Vagina (tissue), 2 donors: ENCODE results near the gene NHERF1. TPM values are rescaled to one million over a fixed set of nuclear protein-coding genes. Genes with fewer than 3 reads are reported as not detected.

Experiments
- DNase-seq, 2 donors: peaks; one replicate each; pipeline ENCODE4 v3.0.0-alpha.2; 2017; ENCODE audit errors: extremely low spot score in 2 of 2
- H3K27ac ChIP-seq: fragments of 200-600 bp; sonication (generic); one replicate; pipeline ENCODE4 v1.5.1; 2019
- H3K27me3 ChIP-seq: fragments of 200-600 bp; sonication (generic); one replicate; pipeline ENCODE4 v1.5.1; 2019
- H3K36me3 ChIP-seq, 2 donors: fragments of 200-600 bp; sonication (generic); one replicate each; pipeline ENCODE4 v1.5.1; 2017 to 2019
- H3K4me1 ChIP-seq: fragments of 200-600 bp; sonication (generic); one replicate; pipeline ENCODE4 v1.5.1; 2019
- H3K4me3 ChIP-seq, 2 donors: fragments of 200-600 bp; sonication (generic); 1 replicate in 1 of 2; 2 replicates in 1 of 2; pipeline ENCODE4 v1.5.1; 2016 to 2019
- H3K9me3 ChIP-seq: fragments of 200-600 bp; sonication (generic); one replicate; pipeline ENCODE4 v1.5.1; 2019
- CTCF ChIP-seq, 3 experiments: fragments of 450-650 bp in 2 of 3; fragments of 200-600 bp in 1 of 3; sonication (generic) in 1 of 3; IDR thresholded peaks; one replicate each; pipeline ENCODE4 v1.5.1; 2017 to 2019; ENCODE audit warnings: antibody characterized with exemption in 3 of 3, mild to moderate bottlenecking in 2 of 3, moderate library complexity in 2 of 3
- POLR2A ChIP-seq, 2 donors: fragments of 450-650 bp; IDR thresholded peaks; one replicate each; pipeline ENCODE4 v1.6.1; 2017; ENCODE audit warnings: antibody characterized with exemption in 2 of 2, mild to moderate bottlenecking in 2 of 2, moderate library complexity in 2 of 2
- POLR2AphosphoS5 ChIP-seq, 2 donors: sonication (generic); formaldehyde crosslinking; IDR thresholded peaks; one replicate each; pipeline ENCODE4 v1.9.0; 2017; ENCODE audit warnings: antibody characterized with exemption in 2 of 2, mild to moderate bottlenecking in 2 of 2, low read depth in 1 of 2; ENCODE audit not compliant: insufficient read depth in 1 of 2
- intact Hi-C: fragments of 100-400 bp; cut with DNase I; formaldehyde crosslinking; loops from one replicate; pipeline ENCODE4 v1.15.1; 2023
- total RNA-seq: library from RNA; depleted of rRNA; stranded (reverse); fragments of >200 nt; gene quantifications from one replicate; pipeline ENCODE4 v1.2.3, GENCODE V29; 2016

The NHERF1 gene
- total RNA-seq, 1 donor from 2014 or later, result 57.2 TPM

- peaks cover 0 to 11% of the 10 kb centered on the region in 2 donors for H3K36me3 ChIP-seq
- no peak overlapping the region for H3K4me3 ChIP-seq
- H3K9me3 ChIP-seq, result no peaks in the 10 kb centered on the region
- no peak for DNase-seq
- no peak for TF ChIP-seq POLR2A (IDR thresholded peaks at IDR 0.05)
- no peak for TF ChIP-seq POLR2AphosphoS5 (IDR thresholded peaks at IDR 0.05; ENCODE audit: insufficient read depth in 1 of 2, low read depth in 1 of 2)
- TF ChIP-seq CTCF (IDR thresholded peaks at IDR 0.05), result no peak
- H3K27ac ChIP-seq, result no peak overlapping the region
- H3K27me3 ChIP-seq, result no peaks in the 10 kb centered on the region
- no peaks in the 10 kb centered on the region for H3K4me1 ChIP-seq
- intact Hi-C loops, result no loop called here
Observed at GRCh38 chr17:74801896-74802295, 53.5 kb downstream of the NHERF1 start.

GRCh38 chr17:74803388-74803930, 55.0 kb downstream of the NHERF1 start:
- Histone ChIP-seq H3K27me3 (no peaks in the 10 kb centered on the region), H3K4me1 (no peaks in the 10 kb centered on the region), H3K36me3 (peaks cover 0 to 11% of the 10 kb centered on the region in 2 donors), H3K27ac (no peak overlapping the region), H3K4me3 (no peak overlapping the region), H3K9me3 (no peaks in the 10 kb centered on the region)
- no peak for DNase-seq
- TF ChIP-seq CTCF (IDR thresholded peaks at IDR 0.05), result no peak
- TF ChIP-seq POLR2AphosphoS5 (IDR thresholded peaks at IDR 0.05; ENCODE audit: insufficient read depth in 1 of 2, low read depth in 1 of 2), result no peak
- no peak for TF ChIP-seq POLR2A (IDR thresholded peaks at IDR 0.05)
- intact Hi-C loops, result no loop called here

GRCh38 chr17:74803971-74804370, 55.5 kb downstream of the NHERF1 start:
- Histone ChIP-seq H3K27me3 (no peaks in the 10 kb centered on the region), H3K27ac (no peak overlapping the region), H3K9me3 (no peaks in the 10 kb centered on the region), H3K4me1 (no peaks in the 10 kb centered on the region), H3K4me3 (no peak overlapping the region), H3K36me3 (peaks cover 0 to 11% of the 10 kb centered on the region in 2 donors)
- intact Hi-C loops, result no loop called here
- no peak for DNase-seq
- no peak for TF ChIP-seq CTCF (IDR thresholded peaks at IDR 0.05)
- TF ChIP-seq POLR2A (IDR thresholded peaks at IDR 0.05), result no peak
- TF ChIP-seq POLR2AphosphoS5 (IDR thresholded peaks at IDR 0.05; ENCODE audit: insufficient read depth in 1 of 2, low read depth in 1 of 2), result no peak

- H3K36me3 ChIP-seq, result peaks cover 0 to 11% of the 10 kb centered on the region in 2 donors
- intact Hi-C loops, result no loop called here
Observed at GRCh38 chr17:74804683-74805082, 56.3 kb downstream of the NHERF1 start.

More at GRCh38 chr17:74804683-74805082, 56.3 kb downstream of the NHERF1 start:
- no peaks in the 10 kb centered on the region for H3K9me3 ChIP-seq
- H3K27ac ChIP-seq, result no peak overlapping the region
- no peak for DNase-seq
- H3K27me3 ChIP-seq, result no peaks in the 10 kb centered on the region
- TF ChIP-seq CTCF (IDR thresholded peaks at IDR 0.05), result no peak
- TF ChIP-seq POLR2A (IDR thresholded peaks at IDR 0.05), result no peak
- no peak for TF ChIP-seq POLR2AphosphoS5 (IDR thresholded peaks at IDR 0.05; ENCODE audit: insufficient read depth in 1 of 2, low read depth in 1 of 2)
- no peaks in the 10 kb centered on the region for H3K4me1 ChIP-seq
- no peak overlapping the region for H3K4me3 ChIP-seq
